Upper lobe of left lung (tissue), 4 donors: ENCODE measurements around the gene GJC1.

Source experiments
- CTCF ChIP-seq, 6 experiments: fragments of 450-650 bp in 4 of 6; fragments of 200-600 bp in 2 of 6; sonication (generic) in 2 of 6; IDR thresholded peaks; one replicate each; pipeline ENCODE4 v1.5.1; 2016 to 2019; ENCODE audit warnings: antibody characterized with exemption in 6 of 6
- POLR2A ChIP-seq, 4 donors: fragments of 450-650 bp; IDR thresholded peaks; one replicate each; pipeline ENCODE4 v1.5.1; 2016 to 2017; ENCODE audit warnings: antibody characterized with exemption in 4 of 4, mild to moderate bottlenecking in 2 of 4

GRCh38 chr17:44760474-44761308 is 69.4 kb downstream of the GJC1 start:
- TF ChIP-seq CTCF (IDR thresholded peaks at IDR 0.05) (no peak), POLR2A (IDR thresholded peaks at IDR 0.05) (no peak)
